A549 (cell line): Measurements from ENCODE around the gene ARL15. TPM values are rescaled to one million over a fixed set of nuclear protein-coding genes. Genes with fewer than 3 reads are reported as not detected.

ENCODE experiments used
- ATAC-seq, 2 experiments: fragments of 200-7000 bp in 1 of 2; fragments of >200 bp in 1 of 2; cut with Nextera tagmentation in 1 of 2; cut with Tn5 transposase in 1 of 2; 3 replicates each; pipeline versions ENCODE4 v1.8.0 to v1.9.1; 2018 to 2020; ENCODE audit warnings: mild to moderate bottlenecking in 1 of 2, moderate library complexity in 1 of 2
- CTCF ChIA-PET: fragments of 300-600 bp; sonication (Branson Sonifier 250); formaldehyde crosslinking; extraction: SDS; loops from one replicate; lab custom pipeline; 2021; ENCODE audit warnings: antibody characterized with exemption, inconsistent platforms; lab: Yijun Ruan, JAX
- POLR2A ChIA-PET: fragments of 350-600 bp; formaldehyde crosslinking; extraction: SDS; loops from one replicate; lab custom pipeline; 2021; ENCODE audit warnings: antibody characterized with exemption, inconsistent platforms; lab: Yijun Ruan, JAX
- DNase-seq, 2 experiments: peaks; one replicate each; pipeline versions ENCODE4 v3.0.0 to v3.0.0-alpha.2; 2011 to 2016; ENCODE audit warnings: low read depth in 1 of 2, low spot score in 1 of 2
- FAIRE-seq: peaks from 2 replicates; lab custom pipeline; 2011; peaks lifted over from hg19 to GRCh38; lab: Jason Lieb, UNC
- H3K27ac ChIP-seq, 2 experiments: fragments of >200 bp; sonication (Bioruptor Twin); formaldehyde crosslinking; 3 replicates each; pipeline ENCODE4 v1.5.1; 2016 to 2017
- H3K4me1 ChIP-seq: fragments of >200 bp; sonication (Bioruptor Twin); formaldehyde crosslinking; 3 replicates; pipeline ENCODE4 v1.6.1; 2016
- H3K4me2 ChIP-seq: fragments of >200 bp; sonication (Bioruptor Twin); formaldehyde crosslinking; 3 replicates; pipeline ENCODE4 v1.6.1; 2016
- H3K4me3 ChIP-seq: fragments of >200 bp; sonication (Bioruptor Twin); formaldehyde crosslinking; 3 replicates; pipeline ENCODE4 v1.5.1; 2016
- H3K9me3 ChIP-seq: fragments of >200 bp; sonication (Bioruptor Twin); formaldehyde crosslinking; 3 replicates; pipeline ENCODE4 v1.6.1; 2016
- CBX8 ChIP-seq: fragments of 200-600 bp; sonication (generic); IDR thresholded peaks from 2 replicates; pipeline ENCODE4 v1.6.1; 2016
- CHD2 ChIP-seq: fragments of 150-350 bp; IDR thresholded peaks from 2 replicates; pipeline ENCODE4 v1.6.1; 2014; ENCODE audit warnings: low read length; ENCODE audit not compliant: partially characterized antibody
- ESRRA ChIP-seq: fragments of 150-350 bp; IDR thresholded peaks from 2 replicates; pipeline ENCODE4 v1.6.1; 2014; ENCODE audit warnings: mild to moderate bottlenecking, low read length, borderline replicate concordance
- HOXA7 ChIP-seq: fragments of 250-450 bp; sonication (Bioruptor Pico); IDR thresholded peaks from 2 replicates; pipeline ENCODE4 v1.5.0; 2020; ENCODE audit warnings: mild to moderate bottlenecking, moderate library complexity
- HOXB13 ChIP-seq: fragments of 250-450 bp; sonication (Bioruptor Pico); IDR thresholded peaks from 2 replicates; pipeline ENCODE4 v1.5.0; 2020; ENCODE audit warnings: low read depth, mild to moderate bottlenecking, moderate library complexity
- HOXB5 ChIP-seq: fragments of 250-450 bp; sonication (Bioruptor Pico); IDR thresholded peaks from 2 replicates; pipeline ENCODE4 v1.5.0; 2020; ENCODE audit warnings: mild to moderate bottlenecking, moderate library complexity
- MAZ ChIP-seq: fragments of 150-350 bp; IDR thresholded peaks from 2 replicates; pipeline ENCODE4 v1.6.1; 2014; ENCODE audit warnings: antibody characterized with exemption, low read depth, low read length, borderline replicate concordance
- MYC ChIP-seq: IDR thresholded peaks from 2 replicates; pipeline ENCODE4 v1.6.1; 2012; ENCODE audit warnings: mild to moderate bottlenecking, inconsistent platforms, low read length, improper control_type of control experiment, borderline replicate concordance
- RARB ChIP-seq: fragments of 250-450 bp; sonication (Bioruptor Pico); IDR thresholded peaks from 2 replicates; pipeline ENCODE4 v1.8.0; 2021; ENCODE audit warnings: mild to moderate bottlenecking, moderate library complexity
- RNF2 ChIP-seq: fragments of 200-600 bp; sonication (generic); IDR thresholded peaks from 2 replicates; pipeline ENCODE4 v1.6.1; 2016; ENCODE audit warnings: low read depth, mild to moderate bottlenecking, antibody characterized with exemption, moderate library complexity, borderline replicate concordance
- TFCP2L1 ChIP-seq: fragments of 250-450 bp; sonication (Bioruptor Pico); IDR thresholded peaks from 2 replicates; pipeline ENCODE4 v1.5.0; 2021; ENCODE audit warnings: mild to moderate bottlenecking
- ZC3H11A ChIP-seq: fragments of 450-650 bp; IDR thresholded peaks from 2 replicates; pipeline ENCODE4 v1.6.1; 2014; ENCODE audit warnings: antibody characterized with exemption, mild to moderate bottlenecking
- ZSCAN20 ChIP-seq: fragments of 250-450 bp; sonication (Bioruptor Pico); IDR thresholded peaks from 2 replicates; pipeline ENCODE4 v1.8.0; 2022; ENCODE audit warnings: mild to moderate bottlenecking, moderate library complexity
- WGBS: methylation state at CpG from one replicate; pipeline ENCODE4 v1.1.6; 2017; ENCODE audit errors: missing lambda C conversion rate; 5-methylcytosine and 5-hydroxymethylcytosine counted together
- polyA plus RNA-seq, 4 experiments: library from polyadenylated mRNA; depleted of rRNA in 3 of 4; stranded (reverse); fragments of >200 nt; fragmentation: RNase III in 1 of 4; extraction: RNeasy Plus Mini Kit Qiagen cat#74134 plus additional on column Dnase treatment in 1 of 4; gene quantifications; 2 replicates in 3 of 4; 3 replicates in 1 of 4; pipeline ENCODE4 v1.2.3, GENCODE V29; 2011 to 2017
- TF ChIP-seq, protein P1 (sequence below): fragments of 450-650 bp; IDR thresholded peaks from 2 replicates; pipeline ENCODE4 v1.6.1; 2014; ENCODE audit warnings: antibody characterized with exemption
- TF ChIP-seq, protein P2 (sequence below): IDR thresholded peaks from 2 replicates; pipeline ENCODE4 v1.6.1; 2012; ENCODE audit warnings: low read depth, borderline replicate concordance

ARL15 gene
- polyA plus RNA-seq, 2 of the 4 experiments (the other 2 are of a cell fraction), result 11.8 to 12.1 TPM

DNA sequence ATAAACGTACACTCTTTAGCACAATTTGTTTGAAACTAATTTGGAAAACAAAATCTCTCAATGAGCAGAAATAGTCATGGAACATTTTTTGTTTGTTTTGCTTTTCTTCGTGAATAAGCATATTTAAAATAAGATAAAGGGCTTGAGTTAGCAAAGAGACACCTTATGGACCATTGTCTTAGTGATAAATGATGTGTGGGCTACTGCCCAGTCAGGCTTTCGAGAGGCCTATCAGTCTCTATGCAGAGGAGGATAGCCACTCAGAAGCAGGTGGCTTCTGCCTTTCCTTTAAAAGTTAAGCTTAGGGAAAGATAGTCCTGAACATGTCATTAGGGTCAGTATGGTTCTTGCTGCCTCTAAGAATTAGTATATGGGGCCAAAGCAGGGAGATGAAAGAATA is 2.1 kb upstream of the ARL15 start:
- Histone ChIP-seq H3K9me3 (no peaks in the 10 kb centered on the region), H3K4me3 (no peak overlapping the region), H3K27ac (no peak overlapping the region), H3K4me1 (peaks cover 13% of the 10 kb centered on the region; the same call in 1 of the 3 replicates), H3K4me2 (no peak overlapping the region)
- TF ChIP-seq HOXA7 (CRISPR knock-in tag) (no peak), HOXB13 (no peak), RNF2 (no peak), ESRRA (no peak), HOXB5 (no peak), CHD2 (no peak), MAZ (no peak), RARB (CRISPR knock-in tag) (no peak), ZC3H11A (no peak), MYC (no peak)
- TF ChIP-seq, protein P1, sequence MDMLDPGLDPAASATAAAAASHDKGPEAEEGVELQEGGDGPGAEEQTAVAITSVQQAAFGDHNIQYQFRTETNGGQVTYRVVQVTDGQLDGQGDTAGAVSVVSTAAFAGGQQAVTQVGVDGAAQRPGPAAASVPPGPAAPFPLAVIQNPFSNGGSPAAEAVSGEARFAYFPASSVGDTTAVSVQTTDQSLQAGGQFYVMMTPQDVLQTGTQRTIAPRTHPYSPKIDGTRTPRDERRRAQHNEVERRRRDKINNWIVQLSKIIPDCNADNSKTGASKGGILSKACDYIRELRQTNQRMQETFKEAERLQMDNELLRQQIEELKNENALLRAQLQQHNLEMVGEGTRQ, result no peak
- TF ChIP-seq, protein P2, sequence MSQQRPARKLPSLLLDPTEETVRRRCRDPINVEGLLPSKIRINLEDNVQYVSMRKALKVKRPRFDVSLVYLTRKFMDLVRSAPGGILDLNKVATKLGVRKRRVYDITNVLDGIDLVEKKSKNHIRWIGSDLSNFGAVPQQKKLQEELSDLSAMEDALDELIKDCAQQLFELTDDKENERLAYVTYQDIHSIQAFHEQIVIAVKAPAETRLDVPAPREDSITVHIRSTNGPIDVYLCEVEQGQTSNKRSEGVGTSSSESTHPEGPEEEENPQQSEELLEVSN, result no peak
- ChIA-PET POLR2A (interaction anchor here (1.0 to 3.1 kb wide), 3 partner anchors 17 to 107 kb away, joined by 5 to 44 read pairs (median 21); no protein-coding TSS in a partner anchor), CTCF (interaction anchor here (0.8 to 2.4 kb wide), 4 partner anchors 14 to 107 kb away, joined by 3 to 8 read pairs (median 3); no protein-coding TSS in a partner anchor)
- DNase-seq, result no peak
- 79% methylated on average over 3 of the region's 3 CpGs for WGBS
- ATAC-seq, result no peak
- FAIRE-seq, result no peak

DNA sequence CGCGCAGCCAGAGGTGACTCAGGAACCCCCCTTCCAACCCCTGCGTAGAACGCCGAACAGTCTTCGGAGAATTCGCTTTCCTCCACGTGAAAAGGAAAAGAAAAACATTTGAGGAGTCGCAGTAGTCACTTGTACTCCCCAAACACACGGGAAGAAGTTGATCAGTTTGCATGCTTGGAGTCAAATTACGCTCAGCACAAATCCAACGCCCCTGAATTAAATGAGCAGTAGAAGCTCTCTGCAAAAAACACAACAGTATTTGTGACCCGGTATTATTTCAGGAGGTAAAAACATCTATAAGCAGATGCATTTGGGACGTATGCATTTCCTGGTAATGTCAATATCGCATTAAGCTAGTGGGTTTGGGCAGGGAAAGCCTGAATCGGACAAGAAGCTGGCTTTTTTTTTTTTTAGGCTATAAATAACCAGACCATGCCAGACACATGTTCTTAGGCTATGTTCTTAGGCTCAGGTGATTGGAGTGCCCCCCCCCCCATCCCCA is 854 bp upstream of the ARL15 start:
- peak in 1 of 2 experiments; percentile 6 for DNase-seq
- Histone ChIP-seq H3K4me2 (peak overlapping the region; percentile 79), H3K9me3 (no peaks in the 10 kb centered on the region), H3K27ac (peak overlapping the region; percentile 83 to 89), H3K4me1 (peaks cover 13% of the 10 kb centered on the region; the same call in 1 of the 3 replicates), H3K4me3 (peak overlapping the region; percentile 86)
- POLR2A ChIA-PET, result interaction anchor here (0.7 to 3.1 kb wide), 12 partner anchors 10 to 849 kb away, joined by 3 to 44 read pairs (median 5); partner anchors contain the start of gene GPX8
- CTCF ChIA-PET, result interaction anchor here (0.7 to 2.4 kb wide), 9 partner anchors 12 to 179 kb away, joined by 3 to 8 read pairs (median 4); no protein-coding TSS in a partner anchor
- FAIRE-seq, result no peak
- peak; percentile 2 to 9; a peak in 3 of 6 replicates for ATAC-seq
- WGBS, result 2% methylated on average over 16 of the region's 16 CpGs
- TF ChIP-seq CHD2, result no peak
- no peak for TF ChIP-seq TFCP2L1
- no peak for TF ChIP-seq CBX8
- no peak for TF ChIP-seq ZSCAN20 (CRISPR knock-in tag)

DNA sequence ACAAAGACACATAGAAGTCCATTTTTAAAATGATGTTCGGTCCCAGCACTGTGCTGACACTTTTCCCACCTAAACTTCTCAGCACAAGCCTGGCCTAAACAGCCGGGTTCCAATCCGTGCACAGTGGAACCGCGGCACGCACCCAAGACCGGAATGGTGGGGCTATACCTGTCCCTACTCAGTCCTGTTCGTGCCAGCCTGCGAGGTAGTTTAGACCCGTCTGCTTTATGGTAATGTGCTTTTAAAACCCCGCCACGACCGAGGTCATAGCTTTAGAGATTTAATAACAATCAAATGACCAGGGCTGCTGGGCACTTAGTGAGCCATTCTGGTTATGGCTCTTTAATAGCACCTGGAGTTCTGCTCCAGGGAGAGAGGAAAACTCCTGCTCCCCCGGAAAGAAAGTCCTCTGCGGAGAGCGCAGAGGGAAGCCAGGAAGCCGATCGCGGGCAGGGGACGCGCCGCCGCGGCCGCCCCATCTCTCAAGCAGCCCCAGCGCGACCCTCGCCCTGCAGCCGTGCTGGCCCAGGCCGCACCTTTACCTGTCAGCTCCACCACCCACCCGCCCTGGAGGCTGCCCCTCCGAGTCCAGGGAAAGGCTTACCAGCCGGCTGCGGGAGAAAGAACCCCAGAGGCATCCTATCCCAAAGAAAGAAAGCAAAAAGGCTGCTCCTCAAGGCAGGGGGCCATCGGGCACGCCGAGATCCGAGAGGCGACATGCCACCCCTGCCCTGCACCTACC is 511 bp downstream of the ARL15 start:
- WGBS, result 9% methylated on average over 19 of the region's 39 CpGs
- TF ChIP-seq, protein P1, result no peak
- no peaks in the 10 kb centered on the region for H3K9me3 ChIP-seq
- ChIA-PET POLR2A (interaction anchor here (0.6 to 3.1 kb wide), 40 partner anchors 8 to 1268 kb away, joined by 3 to 44 read pairs (median 4); partner anchors contain the start of gene GPX8), CTCF (interaction anchor here (0.9 to 1.8 kb wide), 7 partner anchors 33 to 180 kb away, joined by 3 to 5 read pairs (median 3); no protein-coding TSS in a partner anchor)
- peak overlapping the region; percentile 86 for H3K4me3 ChIP-seq
- peaks cover 13% of the 10 kb centered on the region; the same call in 1 of the 3 replicates for H3K4me1 ChIP-seq
- DNase-seq, result peak; percentile 9 to 40
- no peak for FAIRE-seq
- H3K27ac ChIP-seq, result peak overlapping the region; percentile 83 to 89
- H3K4me2 ChIP-seq, result peak overlapping the region; percentile 84
- ATAC-seq, result peak; percentile 58 to 62
